H1 (cell line): ENCODE data around the gene EPB41L2.

ENCODE experiments used
- CBX8 ChIP-seq: fragments of 300-800, 300-1000 bp; sonication (generic); IDR thresholded peaks from 2 replicates; pipeline ENCODE4 v1.7.1; 2016; ENCODE audit warnings: low read depth, low read length, borderline replicate concordance
- CEBPB ChIP-seq: IDR thresholded peaks from 2 replicates; pipeline ENCODE4 v1.6.1; 2012; ENCODE audit warnings: low read depth, low read length
- CTCF ChIP-seq, 3 experiments: IDR thresholded peaks; 1 replicate in 2 of 3; 2 replicates in 1 of 3; pipeline versions ENCODE4 v1.5.1 to v1.6.1; 2011; ENCODE audit warnings: low read length in 3 of 3, mild to moderate bottlenecking in 3 of 3, inconsistent platforms in 2 of 3, low read depth in 1 of 3, moderate library complexity in 1 of 3; ENCODE audit not compliant: insufficient read depth in 1 of 3; ENCODE audit errors: control extremely low read depth in 1 of 3
- GABPA ChIP-seq: IDR thresholded peaks from 2 replicates; pipeline ENCODE4 v1.6.1; 2011; ENCODE audit warnings: mild to moderate bottlenecking, low read length, moderate library complexity, borderline replicate concordance; ENCODE audit not compliant: insufficient read depth
- JUN ChIP-seq: IDR thresholded peaks from 2 replicates; pipeline ENCODE4 v1.6.1; 2011; ENCODE audit warnings: low read depth, mild to moderate bottlenecking, improper control_type of control experiment, low read length
- KDM5A ChIP-seq: fragments of 200-600 bp; IDR thresholded peaks from 2 replicates; pipeline ENCODE4 v1.7.1; 2012; ENCODE audit warnings: mild to moderate bottlenecking, low read length, inconsistent platforms, mixed read lengths
- POLR2A ChIP-seq, 2 experiments: IDR thresholded peaks; 1 replicate in 1 of 2; 2 replicates in 1 of 2; pipeline ENCODE4 v1.6.1; 2011; ENCODE audit warnings: low read depth in 2 of 2, low read length in 2 of 2, mild to moderate bottlenecking in 2 of 2; ENCODE audit errors: control extremely low read depth in 1 of 2
- POLR2AphosphoS5 ChIP-seq: IDR thresholded peaks from 2 replicates; pipeline ENCODE4 v1.6.1; 2011; ENCODE audit warnings: low read depth, low read length
- SAP30 ChIP-seq: fragments of 300-600 bp; sonication (generic); IDR thresholded peaks from 2 replicates; pipeline ENCODE4 v1.7.1; 2012; ENCODE audit warnings: low read length, moderate library complexity, mild to moderate bottlenecking, inconsistent platforms; ENCODE audit not compliant: insufficient read depth, insufficient replicate concordance
- SP4 ChIP-seq: IDR thresholded peaks from 2 replicates; pipeline ENCODE4 v1.6.1; 2012; ENCODE audit warnings: low read length, inconsistent platforms
- SRF ChIP-seq: IDR thresholded peaks from 2 replicates; pipeline ENCODE4 v1.6.1; 2011; ENCODE audit warnings: mild to moderate bottlenecking, low read depth, low read length, moderate library complexity
- TBP ChIP-seq: IDR thresholded peaks from 2 replicates; pipeline ENCODE4 v1.6.1; 2011; ENCODE audit warnings: low read depth, low read length, improper control_type of control experiment
- YY1 ChIP-seq: IDR thresholded peaks from 2 replicates; pipeline ENCODE4 v1.6.1; 2011; ENCODE audit warnings: low read depth, mild to moderate bottlenecking, low read length

- no peak for TF ChIP-seq CTCF (IDR thresholded peaks at IDR 0.05; ENCODE audit: control extremely low read depth in 1 of 3, insufficient read depth in 1 of 3, low read depth in 1 of 3, low read length in 3 of 3)
- TF ChIP-seq KDM5A, result no peak
- no peak for TF ChIP-seq POLR2AphosphoS5
- no peak for TF ChIP-seq SRF
- TF ChIP-seq GABPA, result no peak
- no peak for TF ChIP-seq CEBPB
- no peak for TF ChIP-seq YY1
- no peak for TF ChIP-seq CBX8
- no peak for TF ChIP-seq POLR2A (IDR thresholded peaks at IDR 0.05; ENCODE audit: control extremely low read depth in 1 of 2, low read depth in 2 of 2, low read length in 2 of 2)
- TF ChIP-seq JUN, result no peak
- no peak for TF ChIP-seq SP4
- TF ChIP-seq TBP, result no peak
- no peak for TF ChIP-seq SAP30
These were observed 236.4 kb downstream of the EPB41L2 start for GRCh38 chr6:130826442-130827246.
